B cell (primary cell): ENCODE results near the gene UPF1. TPM values are rescaled to one million over a fixed set of nuclear protein-coding genes. Genes with fewer than 3 reads are reported as not detected.

Source experiments
- ATAC-seq: fragments of 200-7000 bp; cut with Tn5 transposase; one replicate; pipeline ENCODE4 v1.10.0; 2021; ENCODE audit warnings: low read depth, mild to moderate bottlenecking, moderate number of reproducible peaks, moderate library complexity
- CTCF ChIA-PET: fragments of 350-600 bp; sonication (Branson Sonifier 250); formaldehyde crosslinking; loops from one replicate; lab custom pipeline; 2021; ENCODE audit warnings: antibody characterized with exemption, inconsistent platforms; lab: Charles Lee
- POLR2A ChIA-PET: fragments of 350-600 bp; sonication (Branson Sonifier 250); formaldehyde crosslinking; loops from one replicate; lab custom pipeline; 2021; ENCODE audit warnings: antibody characterized with exemption; lab: Charles Lee
- DNase-seq: peaks from one replicate; pipeline ENCODE4 v3.0.0; 2013
- H2AFZ ChIP-seq: 2 replicates; pipeline ENCODE4 v1.6.1; 2012; ENCODE audit warnings: mild to moderate bottlenecking, low read depth, low read length; ENCODE audit not compliant: insufficient read depth, poor library complexity, severe bottlenecking
- H3K27ac ChIP-seq, 2 donors: 1 replicate in 1 of 2; 2 replicates in 1 of 2; pipeline ENCODE4 v1.5.1; 2012 to 2013; ENCODE audit warnings: low read length in 2 of 2, mild to moderate bottlenecking in 2 of 2, moderate library complexity in 1 of 2
- H3K27me3 ChIP-seq, 4 experiments: fragments of 200-600 bp in 1 of 4; sonication (generic) in 1 of 4; replicated peaks in 1 of 4; 1 replicate in 2 of 4; 2 replicates in 2 of 4; pipeline versions ENCODE4 v1.6.1 to v1.7.0; 2013 to 2016; ENCODE audit warnings: low read length in 3 of 4, mild to moderate bottlenecking in 2 of 4, mixed read lengths in 1 of 4, moderate library complexity in 1 of 4; ENCODE audit not compliant: insufficient read depth in 4 of 4, control insufficient read depth in 3 of 4; ENCODE audit errors: control extremely low read depth in 1 of 4
- H3K36me3 ChIP-seq, 2 experiments: replicated peaks in 1 of 2; 1 replicate in 1 of 2; 2 replicates in 1 of 2; pipeline versions ENCODE4 v1.6.1 to v1.7.1; 2013; ENCODE audit warnings: low read length in 1 of 2; ENCODE audit not compliant: insufficient read depth in 2 of 2, control insufficient read depth in 1 of 2; ENCODE audit errors: control extremely low read depth in 1 of 2, extremely low read depth in 1 of 2
- H3K4me1 ChIP-seq, 2 donors: fragments of 200-600 bp in 1 of 2; sonication (generic) in 1 of 2; 1 replicate in 1 of 2; 2 replicates in 1 of 2; pipeline versions ENCODE4 v1.5.1 to v1.6.1; 2013 to 2017; ENCODE audit warnings: low read length in 2 of 2; ENCODE audit not compliant: control insufficient read depth in 2 of 2, insufficient read depth in 2 of 2
- H3K4me2 ChIP-seq: replicated peaks from 2 replicates; pipeline ENCODE3; 2012; ENCODE audit warnings: mild to moderate bottlenecking, low read depth, low read length; ENCODE audit not compliant: poor library complexity, severe bottlenecking
- H3K4me3 ChIP-seq, 5 experiments: fragments of 200-600 bp in 1 of 5; sonication (generic) in 1 of 5; 1 replicate in 3 of 5; 2 replicates in 2 of 5; pipeline versions ENCODE4 v1.5.1 to v1.7.0; 2011 to 2016; ENCODE audit warnings: low read length in 4 of 5, mild to moderate bottlenecking in 4 of 5, low read depth in 2 of 5, control low read depth in 1 of 5, moderate library complexity in 1 of 5; ENCODE audit not compliant: insufficient read depth in 1 of 5; ENCODE audit errors: control extremely low read depth in 1 of 5, extremely low read depth in 1 of 5
- H3K79me2 ChIP-seq: fragments of 200-600 bp; sonication (generic); one replicate; pipeline ENCODE4 v1.6.0; 2016; ENCODE audit warnings: low read length; ENCODE audit not compliant: control insufficient read depth, insufficient read depth
- H3K9ac ChIP-seq: fragments of 200-600 bp; sonication (generic); 2 replicates; pipeline ENCODE4 v1.6.1; 2017; ENCODE audit warnings: mild to moderate bottlenecking, low read length, moderate library complexity
- H3K9me3 ChIP-seq, 3 donors: one replicate each; pipeline versions ENCODE4 v1.6.1 to v1.7.1; 2013; ENCODE audit warnings: low read length in 2 of 3; ENCODE audit not compliant: control insufficient read depth in 2 of 3, insufficient read depth in 1 of 3; ENCODE audit errors: control extremely low read depth in 1 of 3
- H4K20me1 ChIP-seq: 2 replicates; pipeline ENCODE4 v1.6.0; 2012; ENCODE audit warnings: mild to moderate bottlenecking, low read length; ENCODE audit not compliant: insufficient read depth, control insufficient read depth, poor library complexity, severe bottlenecking
- H3K27ac Mint-ChIP-seq: one replicate; pipeline ENCODE4 v1.8.0; 2021; ENCODE audit warnings: mixed read lengths
- H3K27me3 Mint-ChIP-seq: one replicate; pipeline ENCODE4 v1.8.0; 2021; ENCODE audit warnings: mixed read lengths
- H3K4me1 Mint-ChIP-seq: one replicate; pipeline ENCODE4 v1.8.0; 2021; ENCODE audit warnings: mixed read lengths
- H3K4me3 Mint-ChIP-seq: one replicate; pipeline ENCODE4 v1.8.0; 2021; ENCODE audit warnings: mixed read lengths
- H3K9me3 Mint-ChIP-seq: one replicate; pipeline ENCODE4 v1.8.0; 2022; ENCODE audit warnings: mixed read lengths; ENCODE audit not compliant: insufficient read depth
- CTCF ChIP-seq: fragments of 200-600 bp; IDR thresholded peaks from one replicate; pipeline ENCODE4 v1.8.0; 2022; ENCODE audit warnings: antibody characterized with exemption, mild to moderate bottlenecking
- EZH2 ChIP-seq: IDR thresholded peaks from 2 replicates; pipeline ENCODE4 v1.6.1; 2012; ENCODE audit warnings: borderline replicate concordance, low read depth, mild to moderate bottlenecking, moderate library complexity, low read length; ENCODE audit not compliant: insufficient read depth, poor library complexity, severe bottlenecking
- WGBS: methylation state at CpG from one replicate; pipeline ENCODE4 v1.1.5; 2013; ENCODE audit warnings: missing lambda C conversion rate; ENCODE audit not compliant: insufficient coverage; 5-methylcytosine and 5-hydroxymethylcytosine counted together
- intact Hi-C: fragments of 100-400 bp; cut with micrococcal nuclease; formaldehyde crosslinking; loops from one replicate; pipeline ENCODE4 v1.10.0; 2022
- polyA plus RNA-seq: library from polyadenylated mRNA; depleted of rRNA; stranded (reverse); fragments of >200 nt; gene quantifications from 2 replicates; pipeline ENCODE4 v1.2.3, GENCODE V29; 2012
- total RNA-seq, 2 donors: library from RNA; stranded (reverse); fragments of 120-200 nt in 1 of 2; gene quantifications; 1 replicate in 1 of 2; 2 replicates in 1 of 2; pipeline versions ENCODE4 v1.2.3 to v1.2.4, GENCODE V29; 2013 to 2022

Gene UPF1
- total and polyA plus RNA-seq, 2 donors (not counting 1 experiment from before 2014, with no cell fraction given) = 51.9 to 98.6 TPM

DNA sequence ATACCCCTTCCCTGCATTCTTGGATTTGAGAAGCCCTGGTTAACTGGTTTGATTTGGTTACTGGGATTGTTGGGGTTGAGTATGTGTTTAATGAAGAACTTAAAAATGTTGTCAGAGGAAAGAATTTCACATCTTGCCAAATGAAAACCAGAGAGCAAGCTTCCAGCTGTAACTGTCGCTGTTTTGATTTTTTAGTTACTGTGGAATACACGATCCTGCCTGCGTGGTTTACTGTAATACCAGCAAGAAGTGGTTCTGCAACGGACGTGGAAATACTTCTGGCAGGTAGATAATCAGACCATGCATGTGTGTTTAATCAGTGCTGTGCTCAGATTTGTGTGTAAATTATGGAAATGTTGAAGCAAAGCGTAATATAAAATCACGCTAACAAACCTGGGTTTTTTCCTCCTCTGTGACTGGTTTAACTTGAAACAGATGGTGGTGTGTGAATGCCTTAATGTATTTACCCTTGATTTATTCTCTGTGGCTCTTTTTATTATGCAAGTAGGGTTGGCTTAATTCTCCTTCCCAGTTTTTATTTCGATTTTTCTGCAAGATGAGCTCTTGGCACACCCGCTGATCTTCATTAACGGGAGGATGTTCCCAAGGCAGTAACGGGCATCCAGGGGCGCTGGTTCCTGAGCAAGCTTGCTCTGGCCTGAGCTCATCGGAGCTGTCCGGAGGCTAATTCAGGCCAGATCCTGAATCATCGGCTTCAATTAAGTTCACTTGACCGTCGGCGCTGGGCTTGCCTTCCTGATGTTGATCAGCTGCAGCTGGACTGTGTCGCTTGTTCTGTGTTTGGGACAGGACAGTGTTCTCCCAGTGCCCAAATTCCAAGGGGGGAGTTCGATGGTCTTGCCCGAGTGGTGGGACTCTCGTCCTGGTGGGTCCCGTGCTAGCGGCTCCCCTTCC lies 16.0 kb downstream of the UPF1 start:
- Histone ChIP-seq H3K27ac (no peak overlapping the region), H3K4me2 (peak overlapping the region; percentile 38), H2AFZ (no peak overlapping the region), H3K79me2 (peaks cover 89% of the 10 kb centered on the region), H3K27me3 (no peaks in the 10 kb centered on the region), H3K9ac (no peak overlapping the region), H4K20me1 (peaks cover 92% of the 10 kb centered on the region), H3K36me3 (peaks cover 0 to 53% of the 10 kb centered on the region in 2 experiments), H3K9me3 (no peaks in the 10 kb centered on the region), H3K4me3 (no peak overlapping the region), H3K4me1 (peaks cover 32 to 51% of the 10 kb centered on the region in 2 donors)
- intact Hi-C loops = loop anchor here (1.0 to 5.0 kb wide), 5 partner anchors 14 to 397 kb away; partner anchors contain the start of gene ELL
- TF ChIP-seq EZH2 (no peak), CTCF (peak; percentile 54)
- ATAC-seq = no peak
- 97% methylated on average over 23 of the region's 24 CpGs for WGBS
- POLR2A ChIA-PET = interaction anchor here (0.6 to 1.1 kb wide), 3 partner anchors 10 to 254 kb away, joined by 3 to 4 read pairs (median 3); no protein-coding TSS in a partner anchor
- Mint-ChIP-seq H3K27me3 (no peaks in the 10 kb centered on the region), H3K27ac (no peak overlapping the region), H3K9me3 (no peaks in the 10 kb centered on the region), H3K4me1 (peaks cover 65% of the 10 kb centered on the region), H3K4me3 (peak overlapping the region; percentile 82)
- no peak for DNase-seq
- CTCF ChIA-PET = interaction anchor here (0.8 to 6.3 kb wide), 31 partner anchors 8 to 408 kb away, joined by 3 to 47 read pairs (median 5); partner anchors contain the start of genes COPE, DDX49, ELL and KXD1
